ENCODE measurements around the gene KIRREL3.

KIRREL3 gene

GRCh38 chr11:126528075-126528474, 472.5 kb downstream of the KIRREL3 start:
- no peak for DNase-seq (ENCODE audit: low spot score)

- DNase-seq (ENCODE audit: low spot score) = no peak
These were observed 472.9 kb downstream of the KIRREL3 start for GRCh38 chr11:126527651-126528050.

GRCh38 chr11:126526471-126526870, 474.1 kb downstream of the KIRREL3 start:
- no peak for DNase-seq (ENCODE audit: low spot score)

GRCh38 chr11:126525702-126526101, 474.9 kb downstream of the KIRREL3 start:
- DNase-seq (ENCODE audit: low spot score) = no peak

GRCh38 chr11:126525216-126525615, 475.4 kb downstream of the KIRREL3 start:
- no peak for DNase-seq (ENCODE audit: low spot score)

- DNase-seq (ENCODE audit: low spot score) = no peak
These were observed 476.9 kb downstream of the KIRREL3 start for GRCh38 chr11:126523441-126524205.

- no peak for DNase-seq (ENCODE audit: low spot score)
These were observed 478.0 kb downstream of the KIRREL3 start for GRCh38 chr11:126522606-126523005.

- DNase-seq (ENCODE audit: low spot score) = no peak
These were observed 478.4 kb downstream of the KIRREL3 start for GRCh38 chr11:126522152-126522551.

GRCh38 chr11:126521196-126521595, 479.4 kb downstream of the KIRREL3 start:
- DNase-seq (ENCODE audit: low spot score) = no peak

- DNase-seq (ENCODE audit: low spot score) = no peak
These were observed 480.5 kb downstream of the KIRREL3 start for GRCh38 chr11:126519764-126520734.

- no peak for DNase-seq (ENCODE audit: low spot score)
These were observed 481.4 kb downstream of the KIRREL3 start for GRCh38 chr11:126518972-126519690.

- DNase-seq (ENCODE audit: low spot score) = no peak
These were observed 482.2 kb downstream of the KIRREL3 start for GRCh38 chr11:126518071-126518971.

GRCh38 chr11:126515501-126515900, 485.1 kb downstream of the KIRREL3 start:
- DNase-seq (ENCODE audit: low spot score) = no peak

- no peak for DNase-seq (ENCODE audit: low spot score)
These were observed 486.4 kb downstream of the KIRREL3 start for GRCh38 chr11:126514061-126514693.

- no peak for DNase-seq (ENCODE audit: low spot score)
These were observed 487.5 kb downstream of the KIRREL3 start for GRCh38 chr11:126512741-126513715.

- DNase-seq (ENCODE audit: low spot score) = no peak
These were observed 488.3 kb downstream of the KIRREL3 start for GRCh38 chr11:126512251-126512650.

GRCh38 chr11:126511475-126512115, 489.0 kb downstream of the KIRREL3 start:
- DNase-seq (ENCODE audit: low spot score) = no peak

GRCh38 chr11:126510621-126511370, 489.8 kb downstream of the KIRREL3 start:
- no peak for DNase-seq (ENCODE audit: low spot score)
